H1 (cell line): ENCODE measurements around the gene FAM234A. TPM values are rescaled to one million over a fixed set of nuclear protein-coding genes. Genes with fewer than 3 reads are reported as not detected.

Experiments
- CTCF ChIA-PET: fragments of 300-600 bp; sonication (Branson Sonifier 250); formaldehyde crosslinking; loops from one replicate; lab custom pipeline; 2021; ENCODE audit not compliant: partially characterized antibody; lab: Charles Lee
- POLR2A ChIA-PET: fragments of 300-600 bp; sonication (Branson Sonifier 250); formaldehyde crosslinking; loops from one replicate; lab custom pipeline; 2021; ENCODE audit warnings: inconsistent platforms; ENCODE audit not compliant: partially characterized antibody; lab: Charles Lee
- DNase-seq, 2 experiments: peaks; one replicate each; pipeline versions ENCODE4 v3.0.0 to v3.0.0-alpha.2; 2010 to 2022; ENCODE audit warnings: low spot score in 2 of 2, low read depth in 1 of 2, mixed read lengths in 1 of 2
- FAIRE-seq: peaks from 2 replicates; lab custom pipeline; 2011; peaks lifted over from hg19 to GRCh38; lab: Jason Lieb, UNC
- H2AFZ ChIP-seq: 2 replicates; pipeline ENCODE4 v1.8.1; 2012; ENCODE audit warnings: low read length, inconsistent platforms
- H2AK5ac ChIP-seq: 2 replicates; pipeline ENCODE4 v1.6.1; 2013; ENCODE audit warnings: low read depth, low read length
- H2BK120ac ChIP-seq: replicated peaks from 2 replicates; pipeline ENCODE3; 2013; ENCODE audit warnings: low read depth, low read length, inconsistent platforms
- H2BK12ac ChIP-seq: 2 replicates; pipeline ENCODE4 v1.6.1; 2013; ENCODE audit warnings: low read depth, low read length
- H2BK15ac ChIP-seq: 2 replicates; pipeline ENCODE4 v1.6.1; 2013; ENCODE audit warnings: low read length
- H2BK20ac ChIP-seq: 2 replicates; pipeline ENCODE4 v1.6.1; 2013; ENCODE audit warnings: low read length
- H2BK5ac ChIP-seq: 2 replicates; pipeline ENCODE4 v1.6.1; 2013; ENCODE audit warnings: low read depth, low read length
- H3K14ac ChIP-seq: 2 replicates; pipeline ENCODE4 v1.6.1; 2013; ENCODE audit warnings: inconsistent platforms; ENCODE audit not compliant: insufficient read length
- H3K18ac ChIP-seq: 2 replicates; pipeline ENCODE4 v1.6.1; 2013; ENCODE audit warnings: low read length; ENCODE audit errors: extremely low read depth
- H3K23ac ChIP-seq: 2 replicates; pipeline ENCODE4 v1.6.1; 2013; ENCODE audit warnings: inconsistent platforms; ENCODE audit not compliant: insufficient read length
- H3K23me2 ChIP-seq: 2 replicates; pipeline ENCODE4 v1.6.1; 2013; ENCODE audit warnings: low read depth, low read length
- H3K27ac ChIP-seq: 2 replicates; pipeline ENCODE4 v1.6.1; 2011; ENCODE audit warnings: low read depth, low read length, inconsistent platforms
- H3K27me3 ChIP-seq, 4 experiments: replicated peaks in 1 of 4; 1 replicate in 1 of 4; 2 replicates in 3 of 4; pipeline versions ENCODE4 v1.6.1 to v1.8.1; 2011 to 2013; ENCODE audit warnings: low read length in 3 of 4, mild to moderate bottlenecking in 3 of 4, inconsistent platforms in 2 of 4, mixed read lengths in 2 of 4, moderate library complexity in 1 of 4; ENCODE audit not compliant: control insufficient read depth in 3 of 4, insufficient read depth in 3 of 4; ENCODE audit errors: extremely low read depth in 1 of 4
- H3K36me3 ChIP-seq, 4 experiments: 2 replicates each; pipeline versions ENCODE4 v1.6.1 to v1.8.1; 2011 to 2013; ENCODE audit warnings: mild to moderate bottlenecking in 4 of 4, low read length in 3 of 4, moderate library complexity in 2 of 4, control low read depth in 1 of 4, inconsistent platforms in 1 of 4; ENCODE audit not compliant: insufficient read depth in 4 of 4, control insufficient read depth in 2 of 4
- H3K4ac ChIP-seq: replicated peaks from 2 replicates; pipeline ENCODE3; 2013; ENCODE audit warnings: low read length, low read depth, mixed read lengths, inconsistent platforms; ENCODE audit not compliant: insufficient read length
- H3K4me1 ChIP-seq, 4 experiments: replicated peaks in 1 of 4; 1 replicate in 1 of 4; 2 replicates in 3 of 4; pipeline versions ENCODE4 v1.6.1 to v1.8.1; 2011 to 2013; ENCODE audit warnings: low read length in 3 of 4, inconsistent platforms in 2 of 4, mixed read lengths in 1 of 4; ENCODE audit not compliant: insufficient read depth in 4 of 4, control insufficient read depth in 3 of 4
- H3K4me2 ChIP-seq, 2 experiments: 2 replicates each; pipeline versions ENCODE4 v1.6.1 to v1.8.1; 2011 to 2013; ENCODE audit warnings: low read depth in 2 of 2, low read length in 2 of 2, control low read depth in 1 of 2, inconsistent platforms in 1 of 2, mild to moderate bottlenecking in 1 of 2; ENCODE audit not compliant: insufficient read depth in 1 of 2
- H3K4me3 ChIP-seq, 4 experiments: fragments of 200-600, 300-600 bp in 1 of 4; sonication (generic), shearing (Covaris generic), sonication (Bioruptor Twin) in 1 of 4; 2 replicates each; pipeline versions ENCODE4 v1.5.1 to v1.8.1; 2011 to 2016; ENCODE audit warnings: low read length in 4 of 4, low read depth in 3 of 4, control low read depth in 2 of 4, inconsistent platforms in 2 of 4, mild to moderate bottlenecking in 2 of 4, mixed read lengths in 1 of 4, moderate library complexity in 1 of 4; ENCODE audit not compliant: insufficient read depth in 2 of 4; ENCODE audit errors: extremely low read depth in 1 of 4
- H3K56ac ChIP-seq: replicated peaks from 2 replicates; pipeline ENCODE3; 2013; ENCODE audit warnings: low read depth, mild to moderate bottlenecking, mixed read lengths, low read length, inconsistent platforms; ENCODE audit not compliant: insufficient read length
- H3K79me1 ChIP-seq: 2 replicates; pipeline ENCODE4 v1.6.1; 2013; ENCODE audit warnings: low read depth, low read length, control low read depth
- H3K79me2 ChIP-seq, 2 experiments: 2 replicates each; pipeline versions ENCODE4 v1.6.1 to v1.8.1; 2012 to 2013; ENCODE audit warnings: low read length in 2 of 2, mild to moderate bottlenecking in 2 of 2, inconsistent platforms in 1 of 2; ENCODE audit not compliant: insufficient read depth in 2 of 2, control insufficient read depth in 1 of 2
- H3K9ac ChIP-seq, 4 experiments: replicated peaks in 1 of 4; 1 replicate in 1 of 4; 2 replicates in 3 of 4; pipeline versions ENCODE4 v1.6.1 to v1.8.1; 2011 to 2013; ENCODE audit warnings: low read depth in 3 of 4, low read length in 3 of 4, control low read depth in 2 of 4, mild to moderate bottlenecking in 2 of 4, moderate library complexity in 2 of 4, inconsistent platforms in 1 of 4; ENCODE audit errors: extremely low read depth in 1 of 4
- H3K9me3 ChIP-seq, 2 experiments: 2 replicates each; pipeline versions ENCODE4 v1.6.1 to v1.8.1; 2012 to 2013; ENCODE audit warnings: mild to moderate bottlenecking in 2 of 2, moderate library complexity in 2 of 2, control low read depth in 1 of 2, inconsistent platforms in 1 of 2, low read depth in 1 of 2, low read length in 1 of 2, mixed read lengths in 1 of 2; ENCODE audit not compliant: insufficient read depth in 2 of 2
- H4K20me1 ChIP-seq, 2 experiments: replicated peaks in 1 of 2; 2 replicates each; pipeline versions ENCODE3 to v1.8.1; 2011 to 2013; ENCODE audit warnings: inconsistent platforms in 2 of 2, low read length in 2 of 2, mild to moderate bottlenecking in 1 of 2; ENCODE audit not compliant: insufficient read depth in 2 of 2, control insufficient read depth in 1 of 2
- H4K5ac ChIP-seq: 2 replicates; pipeline ENCODE4 v1.6.1; 2013; ENCODE audit warnings: low read length, low read depth, mixed read lengths, inconsistent platforms; ENCODE audit not compliant: insufficient read length
- H4K8ac ChIP-seq: 2 replicates; pipeline ENCODE4 v1.8.0; 2013; ENCODE audit warnings: mild to moderate bottlenecking, moderate library complexity, low read length, inconsistent platforms; ENCODE audit not compliant: insufficient read depth; ENCODE audit errors: extremely low read depth
- H4K91ac ChIP-seq: replicated peaks from 2 replicates; pipeline ENCODE3; 2013; ENCODE audit warnings: low read length, mixed read lengths, inconsistent platforms; ENCODE audit not compliant: insufficient read length
- BACH1 ChIP-seq: IDR thresholded peaks from 2 replicates; pipeline ENCODE4 v1.6.1; 2012; ENCODE audit warnings: low read length, improper control_type of control experiment
- GABPA ChIP-seq: IDR thresholded peaks from 2 replicates; pipeline ENCODE4 v1.6.1; 2011; ENCODE audit warnings: mild to moderate bottlenecking, low read length, moderate library complexity, borderline replicate concordance; ENCODE audit not compliant: insufficient read depth
- SIN3A ChIP-seq, 2 experiments: IDR thresholded peaks in 1 of 2; conservative IDR thresholded peaks in 1 of 2; 2 replicates each; pipeline ENCODE4 v1.6.1; 2011 to 2012; ENCODE audit warnings: low read length in 2 of 2, improper control_type of control experiment in 1 of 2, low read depth in 1 of 2, mild to moderate bottlenecking in 1 of 2
- TAF1 ChIP-seq: IDR thresholded peaks from 2 replicates; pipeline ENCODE4 v1.6.1; 2011; ENCODE audit warnings: mild to moderate bottlenecking, low read depth, low read length
- WGBS, 2 experiments: shearing (Covaris generic) in 1 of 2; methylation state at CpG; one replicate each; pipeline versions ENCODE4 v1.1.6 to v1.1.7; 2013 to 2015; ENCODE audit warnings: low lambda C conversion rate in 2 of 2, mixed read lengths in 2 of 2, inconsistent platforms in 1 of 2, low coverage in 1 of 2, missing lambda C conversion rate in 1 of 2; ENCODE audit not compliant: insufficient replicate concordance in 2 of 2, insufficient coverage in 1 of 2, insufficient read length in 1 of 2; ENCODE audit errors: extremely low coverage in 1 of 2, missing lambda C conversion rate in 1 of 2; 5-methylcytosine and 5-hydroxymethylcytosine counted together
- polyA plus RNA-seq, 7 experiments: library from polyadenylated mRNA; depleted of rRNA in 3 of 7; stranded (reverse) in 5 of 7; unstranded in 2 of 7; fragments of >200 nt in 5 of 7; fragments of 200-250 nt in 2 of 7; gene quantifications; 1 replicate in 5 of 7; 2 replicates in 1 of 7; 4 replicates in 1 of 7; pipeline versions ENCODE4 v1.2.1 to v1.2.3, GENCODE V29; 2011 to 2013; ENCODE audit warnings: missing spikeins in 2 of 7, mixed read lengths in 2 of 7
- total RNA-seq: library from RNA; stranded (reverse); fragmentation: NEBNext Ultra II Directional; extraction: Animal tissue kit (Norgen Biotek cat#: 25700); gene quantifications from 2 replicates; pipeline ENCODE4 v1.2.1, GENCODE V29; 2021

Gene FAM234A
- total and polyA plus RNA-seq, 2 of the 8 experiments (the other 6 are each of a cell fraction or from before 2014, with no cell fraction given) = 80.6 to 104 TPM

DNA sequence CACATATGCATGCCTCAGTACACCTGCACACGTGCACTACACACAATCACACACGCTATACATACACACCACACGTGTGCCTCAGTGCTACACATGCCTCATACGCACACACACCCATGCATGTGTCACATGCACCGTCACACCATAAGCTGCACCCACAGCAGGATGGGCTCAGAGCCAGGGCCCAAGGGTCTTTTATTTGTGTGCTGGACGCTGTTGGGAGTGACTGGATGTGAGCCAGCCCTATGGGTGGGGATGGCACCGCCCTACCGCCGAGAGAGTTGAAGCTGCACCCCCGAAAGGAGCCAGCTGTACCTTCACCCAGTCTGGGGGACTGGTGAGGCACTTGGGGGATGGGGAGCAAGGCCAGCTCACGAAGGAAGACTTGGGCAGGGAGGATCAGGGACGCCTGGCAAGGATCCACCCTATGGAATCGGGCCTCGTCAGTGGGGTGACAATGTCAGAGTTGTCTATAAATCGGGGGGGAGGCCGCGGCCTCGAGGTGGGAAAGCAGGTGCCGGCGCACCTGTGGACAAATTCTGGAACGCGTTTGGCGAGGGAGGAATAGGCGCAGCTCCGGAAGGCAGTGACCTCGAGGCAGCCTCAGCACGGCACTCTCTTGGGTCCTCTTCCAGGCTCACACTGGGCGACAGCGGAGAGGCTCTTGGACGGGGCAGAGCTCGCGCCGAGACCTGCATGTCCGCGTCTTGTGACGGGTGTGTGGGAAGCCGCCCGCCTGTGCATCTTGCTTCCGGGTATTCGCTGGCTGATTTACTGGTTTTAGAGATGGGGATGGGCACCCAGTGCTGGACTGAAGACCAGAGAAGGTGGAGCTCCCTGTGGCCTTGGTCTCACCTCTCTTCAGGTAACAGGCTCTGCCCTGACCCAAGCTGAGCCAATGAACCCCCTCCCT lies 33.8 kb downstream of the FAM234A start:
- no peak overlapping the region for H3K27ac ChIP-seq
- no peak overlapping the region for H2BK120ac ChIP-seq
- H3K27me3 ChIP-seq = no peaks in the 10 kb centered on the region
- no peak overlapping the region; the same call in 1 of the 2 replicates for H2BK5ac ChIP-seq
- H3K4me1 ChIP-seq = no peaks in the 10 kb centered on the region; a peak in 1 of 7 replicates
- no peak for DNase-seq
- H4K5ac ChIP-seq = no peak overlapping the region
- no peak overlapping the region for H3K14ac ChIP-seq
- H3K9me3 ChIP-seq = no peaks in the 10 kb centered on the region
- no peak overlapping the region for H2BK15ac ChIP-seq
- no peak overlapping the region for H3K9ac ChIP-seq
- POLR2A ChIA-PET = interaction anchor here (0.6 to 2.5 kb wide), 10 partner anchors 11 to 138 kb away, joined by 3 to 13 read pairs (median 4); partner anchors contain the start of gene PDIA2
- H2BK12ac ChIP-seq = no peak overlapping the region
- peaks cover 4% of the 10 kb centered on the region; the same call in 1 of the 2 replicates for H3K23me2 ChIP-seq
- no peak overlapping the region for H4K91ac ChIP-seq
- no peak overlapping the region for H2BK20ac ChIP-seq
- no peak overlapping the region for H3K4ac ChIP-seq
- no peak for FAIRE-seq
- TF ChIP-seq GABPA = 0 out of 2 replicates have a peak, but pooled peaks have one; percentile 40
- no peak for TF ChIP-seq BACH1
- no peak for TF ChIP-seq SIN3A (conservative IDR thresholded peaks at IDR 0.05 in 1 of 2, IDR thresholded peaks at IDR 0.05 in 1 of 2; ENCODE audit: low read depth in 1 of 2, low read length in 2 of 2)
- TF ChIP-seq TAF1 = no peak
- peak overlapping the region; percentile 79; the same call in 1 of the 2 replicates for H2AK5ac ChIP-seq
- H3K4me2 ChIP-seq = no peak overlapping the region; a peak in 1 of 4 replicates
- H2AFZ ChIP-seq = no peak overlapping the region
- H3K79me1 ChIP-seq = no peaks in the 10 kb centered on the region
- H3K4me3 ChIP-seq = no peak overlapping the region
- H3K56ac ChIP-seq = no peak overlapping the region
- peaks cover 0 to 9% of the 10 kb centered on the region in 2 experiments for H4K20me1 ChIP-seq
- H3K23ac ChIP-seq = no peak overlapping the region
- WGBS, 2 experiments = 92% methylated on average over 40 of the region's 40 CpGs; no CpG with 5 or more reads in 1 of the 2 experiments
- H3K79me2 ChIP-seq = no peaks in the 10 kb centered on the region
- CTCF ChIA-PET = interaction anchor here (0.6 to 2.0 kb wide), 6 partner anchors 11 to 94 kb away, joined by 3 to 10 read pairs (median 4); no protein-coding TSS in a partner anchor
- peaks cover 0 to 2% (median under 1%) of the 10 kb centered on the region in 4 experiments; a peak in 1 of 8 replicates for H3K36me3 ChIP-seq
- H3K18ac ChIP-seq = no peak overlapping the region; the same call in 1 of the 2 replicates
- H4K8ac ChIP-seq = no peak overlapping the region; the same call in 1 of the 2 replicates
